Upper lobe of right lung (tissue), 1 donor: ENCODE data around the gene ADD1. TPM values are rescaled to one million over a fixed set of nuclear protein-coding genes. Genes with fewer than 3 reads are reported as not detected.
"Not testable (repeated sequence)": the region's sequence is repeated elsewhere in the genome, so short reads cannot be mapped to it uniquely, and the experiment has no call there.

Source experiments
- ATAC-seq: fragments of 200-7000 bp; cut with Tn5 transposase; one replicate; pipeline ENCODE4 v1.9.1; 2020; ENCODE audit warnings: mild to moderate bottlenecking, moderate library complexity
- DNase-seq: peaks from one replicate; pipeline ENCODE4 v3.0.0-alpha.2; 2020
- H3K27ac ChIP-seq: fragments of 200-600 bp; one replicate; pipeline ENCODE4 v1.8.0; 2022
- H3K27me3 ChIP-seq: fragments of 200-600 bp; one replicate; pipeline ENCODE4 v1.8.0; 2022; ENCODE audit warnings: mild to moderate bottlenecking
- H3K36me3 ChIP-seq: fragments of 200-600 bp; one replicate; pipeline ENCODE4 v1.8.0; 2022
- H3K4me1 ChIP-seq: fragments of 200-600 bp; one replicate; pipeline ENCODE4 v1.8.0; 2022
- H3K4me3 ChIP-seq: fragments of 200-600 bp; one replicate; pipeline ENCODE4 v1.8.0; 2022; ENCODE audit warnings: mild to moderate bottlenecking
- H3K9me3 ChIP-seq: fragments of 200-600 bp; one replicate; pipeline ENCODE4 v1.8.0; 2022
- CTCF ChIP-seq: fragments of 200-600 bp; IDR thresholded peaks from one replicate; pipeline ENCODE4 v1.8.0; 2022; ENCODE audit warnings: antibody characterized with exemption
- intact Hi-C: fragments of 100-400 bp; cut with DNase I; formaldehyde crosslinking; loops from one replicate; pipeline ENCODE4 v1.11.0; 2022
- total RNA-seq: library from RNA; stranded (reverse); fragmentation: NEBNext Ultra II Directional; extraction: Animal tissue kit (Norgen Biotek cat#: 25700); gene quantifications from one replicate; pipeline ENCODE4 v1.2.1, GENCODE V29; 2021
- donor health status: DM: no; HTN: yes; CAD: no; lungs with severe emphysema.

Gene ADD1
- total RNA-seq, 1 donor from 2014 or later = 286 TPM

- H3K36me3 ChIP-seq = peaks cover 51% of the 10 kb centered on the region
- H3K27ac ChIP-seq = no peak overlapping the region
- no peaks in the 10 kb centered on the region for H3K27me3 ChIP-seq
- H3K4me1 ChIP-seq = peaks cover 40% of the 10 kb centered on the region
- ATAC-seq (peak; percentile 53), DNase-seq (peak; percentile 90)
- intact Hi-C loops = loop anchor here (10.0 kb wide), 1 partner anchor 93 kb away; the partner anchor contains the start of gene ADD1
- no peaks in the 10 kb centered on the region for H3K9me3 ChIP-seq
- no peak overlapping the region for H3K4me3 ChIP-seq
- no peak for TF ChIP-seq CTCF
Observed at GRCh38 chr4:2937146-2937857, 93.7 kb downstream of the ADD1 start.

GRCh38 chr4:2937986-2938385, 94.3 kb downstream of the ADD1 start:
- Histone ChIP-seq H3K27me3 (no peaks in the 10 kb centered on the region), H3K9me3 (no peaks in the 10 kb centered on the region), H3K4me1 (peaks cover 33% of the 10 kb centered on the region), H3K27ac (no peak overlapping the region), H3K4me3 (no peak overlapping the region), H3K36me3 (peaks cover 58% of the 10 kb centered on the region)
- no peak for ATAC-seq
- intact Hi-C loops = loop anchor here (10.0 kb wide), 1 partner anchor 93 kb away; the partner anchor contains the start of gene ADD1
- DNase-seq = peak; percentile 13
- no peak for TF ChIP-seq CTCF

GRCh38 chr4:2938411-2938810, 94.8 kb downstream of the ADD1 start:
- H3K27ac ChIP-seq, H3K4me3 ChIP-seq, H3K9me3 ChIP-seq, H3K27me3 ChIP-seq, ATAC-seq: not testable (repeated sequence)
- peak; percentile 27 for DNase-seq
- intact Hi-C loops = loop anchor here (10.0 kb wide), 1 partner anchor 94 kb away; the partner anchor contains the start of gene ADD1
- Histone ChIP-seq H3K36me3 (peaks cover 62% of the 10 kb centered on the region), H3K4me1 (peaks cover 29% of the 10 kb centered on the region)

- peaks cover 24% of the 10 kb centered on the region for H3K4me1 ChIP-seq
- peaks cover 67% of the 10 kb centered on the region for H3K36me3 ChIP-seq
- intact Hi-C loops = loop anchor here (10.0 kb wide), 1 partner anchor 94 kb away; the partner anchor contains the start of gene ADD1
- DNase-seq = peak; percentile 48
- no peaks in the 10 kb centered on the region for H3K9me3 ChIP-seq
- no peak overlapping the region for H3K27ac ChIP-seq
- TF ChIP-seq CTCF = no peak
- no peak overlapping the region for H3K4me3 ChIP-seq
- ATAC-seq = no peak
- no peaks in the 10 kb centered on the region for H3K27me3 ChIP-seq
Observed at GRCh38 chr4:2938906-2939305, 95.3 kb downstream of the ADD1 start.

GRCh38 chr4:2939383-2940243, 96.0 kb downstream of the ADD1 start:
- H3K27ac ChIP-seq = no peak overlapping the region
- H3K27me3 ChIP-seq = no peaks in the 10 kb centered on the region
- no peak for ATAC-seq
- peaks cover 23% of the 10 kb centered on the region for H3K4me1 ChIP-seq
- peaks cover 74% of the 10 kb centered on the region for H3K36me3 ChIP-seq
- intact Hi-C loops = loop anchor here (10.0 kb wide), 1 partner anchor 95 kb away; the partner anchor contains the start of gene ADD1
- no peaks in the 10 kb centered on the region for H3K9me3 ChIP-seq
- peak; percentile 61 for DNase-seq
- no peak overlapping the region for H3K4me3 ChIP-seq
- TF ChIP-seq CTCF = no peak
